SH-SY5Y (cell line): Measurements from ENCODE around the gene TIGD7.

Experiments used
- GATA2 ChIP-seq: IDR thresholded peaks from 2 replicates; pipeline ENCODE4 v1.6.1; 2011; ENCODE audit warnings: mild to moderate bottlenecking, low read depth, low read length
- GATA3 ChIP-seq: IDR thresholded peaks from 2 replicates; pipeline ENCODE4 v1.6.1; 2011; ENCODE audit warnings: low read depth, mild to moderate bottlenecking, low read length, moderate library complexity

The TIGD7 gene

DNA sequence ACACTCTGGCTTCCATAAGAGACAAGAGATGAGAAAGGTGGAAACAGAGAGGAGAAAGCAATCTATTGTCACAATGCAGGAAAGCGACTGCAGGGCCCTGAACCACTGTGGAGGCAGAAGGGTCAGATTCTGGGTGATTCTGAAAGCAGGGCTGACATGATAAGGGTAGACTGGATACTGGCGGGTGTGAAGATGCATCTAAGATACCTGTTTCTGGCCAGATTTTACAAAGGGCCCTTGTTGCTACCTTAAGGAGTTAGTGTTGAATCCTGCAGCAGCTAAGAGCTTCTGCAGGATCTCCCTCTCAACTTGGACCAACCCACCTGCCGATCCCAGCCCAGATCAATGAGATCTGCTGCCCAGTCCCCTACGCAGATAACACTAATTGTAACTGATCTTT, 42.7 kb downstream of the TIGD7 start:
- TF ChIP-seq GATA3: no peak
- no peak for TF ChIP-seq GATA2

DNA sequence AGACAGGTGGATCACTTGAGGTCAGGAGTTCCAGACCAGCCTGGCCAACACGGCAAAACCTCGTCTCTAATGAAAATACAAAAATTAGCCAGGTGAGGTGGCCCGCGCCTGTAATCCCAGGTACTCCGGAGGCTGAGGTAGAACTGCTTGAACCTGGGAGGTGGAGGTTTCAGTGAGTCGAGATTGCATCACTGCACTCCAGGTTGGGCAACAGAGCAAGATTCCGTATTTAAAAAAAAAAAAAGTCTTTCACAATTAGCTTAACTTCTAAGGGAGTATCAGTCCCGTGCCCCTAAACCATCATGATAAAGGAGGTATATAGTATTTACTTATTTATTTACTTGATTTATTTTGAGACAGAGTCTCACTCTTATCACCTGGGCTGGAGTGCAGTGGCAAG, 45.4 kb downstream of the TIGD7 start:
- TF ChIP-seq GATA3 (no peak), GATA2 (no peak)

DNA sequence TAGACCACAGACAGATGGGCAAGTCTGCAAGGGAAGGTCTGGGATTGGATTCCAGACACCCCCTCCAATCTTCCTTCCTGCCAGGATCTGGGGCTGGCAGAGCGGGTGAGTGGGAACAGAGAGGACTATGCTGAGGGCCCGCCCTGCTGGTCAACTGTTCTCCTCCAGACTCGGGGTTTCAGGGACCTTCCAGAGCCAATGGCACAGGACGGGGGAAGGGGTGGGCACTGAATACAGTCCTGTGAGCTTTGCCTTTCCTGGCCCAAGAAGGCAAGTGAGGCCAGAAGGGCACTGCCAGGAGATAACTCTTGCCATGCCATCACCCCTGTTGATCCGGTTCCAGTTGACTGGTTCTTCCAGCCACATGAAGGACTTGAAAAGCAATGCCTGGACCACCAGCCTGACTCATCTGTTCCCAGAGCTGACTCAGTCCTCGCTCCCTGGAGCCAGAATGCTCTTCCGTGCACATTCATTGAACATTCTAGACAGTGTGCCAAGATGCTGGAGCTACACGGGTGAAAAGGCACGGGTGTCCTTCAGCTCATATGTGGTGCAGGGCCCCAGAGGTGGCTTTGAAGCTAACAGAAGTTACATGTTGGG, 48.3 kb downstream of the TIGD7 start:
- no peak for TF ChIP-seq GATA2
- TF ChIP-seq GATA3: no peak

DNA sequence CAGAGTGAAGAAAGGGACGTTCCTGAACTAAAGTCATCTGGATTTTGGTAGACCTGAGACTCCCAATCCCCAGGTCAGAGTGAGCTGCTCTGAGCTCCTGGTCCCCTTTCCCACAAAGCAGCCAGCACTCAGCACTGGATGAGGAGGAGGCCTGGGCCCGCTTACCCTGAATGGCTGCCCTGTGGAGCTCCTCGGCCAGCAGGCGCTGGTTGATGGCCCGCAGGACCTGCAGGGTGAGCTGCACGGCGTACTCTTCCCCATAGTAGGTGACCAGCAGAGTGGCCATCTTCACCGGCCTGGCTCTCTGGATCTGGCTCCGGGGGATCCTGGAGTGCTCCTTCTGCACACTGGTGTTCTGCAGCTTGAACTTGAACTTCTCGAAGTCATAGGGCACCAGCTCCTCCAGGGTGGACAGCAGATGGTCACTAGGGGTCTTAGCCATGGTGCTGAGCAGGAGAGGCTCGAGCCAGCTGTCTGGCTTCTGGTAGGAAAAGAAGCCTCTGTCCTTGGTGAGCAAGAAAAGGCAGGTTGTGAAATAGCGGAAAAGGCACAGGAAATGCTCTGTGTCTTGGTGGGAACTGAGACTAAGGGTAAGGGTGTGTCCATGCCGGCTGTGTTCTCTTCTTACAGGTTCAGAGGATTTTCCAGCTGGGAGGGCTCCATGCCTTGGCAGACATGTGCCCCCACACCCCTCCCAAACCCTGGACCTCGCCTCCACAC, 48.9 kb downstream of the TIGD7 start, which contains the start of gene MEFV:
Gene MEFV, minus strand, starts transcription at position 488 of the 720 bp plus-strand sequence. Its CDS starts 46 bp downstream, at position 442.
- TF ChIP-seq GATA3 (no peak), GATA2 (no peak)

DNA sequence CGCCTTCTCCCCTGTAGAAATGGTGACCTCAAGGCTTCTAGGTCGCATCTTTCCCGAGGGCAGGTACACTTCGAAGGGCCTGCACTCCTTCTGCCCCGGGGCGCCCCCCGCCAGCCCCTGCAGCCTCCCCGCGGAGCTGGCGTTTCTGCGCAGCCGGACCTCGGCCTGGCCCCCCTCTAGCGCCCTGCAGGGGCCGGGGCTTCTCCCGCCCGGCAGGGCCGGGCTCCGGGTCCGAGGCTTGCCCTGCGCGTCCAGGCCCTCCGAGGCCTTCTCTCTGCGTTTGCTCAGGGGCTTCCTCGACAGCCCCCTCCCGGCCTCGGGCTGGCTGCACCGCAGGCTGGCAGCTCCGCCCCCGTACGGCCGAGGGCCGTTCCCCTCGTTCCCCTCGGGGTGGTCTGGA, 50.9 kb downstream of the TIGD7 start:
- TF ChIP-seq GATA3: no peak
- no peak for TF ChIP-seq GATA2

DNA sequence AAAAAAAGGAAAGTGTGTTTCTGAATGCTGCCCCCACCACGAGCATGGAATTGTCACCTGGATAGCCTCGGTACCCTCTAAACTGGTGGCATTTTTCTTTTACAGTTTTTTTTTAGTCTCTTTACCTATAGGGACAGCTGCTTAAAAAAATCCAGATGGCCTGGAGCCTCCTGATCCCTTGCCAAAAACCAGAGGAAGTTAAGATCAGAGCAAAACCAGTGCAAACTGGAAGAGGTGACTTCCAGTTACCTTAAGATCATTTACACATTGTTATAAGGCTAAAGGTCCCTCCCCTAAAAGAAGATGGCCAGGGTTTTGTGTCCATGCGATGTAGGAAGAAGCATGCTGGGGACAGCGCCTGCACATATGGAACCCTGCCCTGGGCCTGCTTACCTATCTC, 52.3 kb downstream of the TIGD7 start:
- TF ChIP-seq GATA3: no peak
- TF ChIP-seq GATA2: no peak

DNA sequence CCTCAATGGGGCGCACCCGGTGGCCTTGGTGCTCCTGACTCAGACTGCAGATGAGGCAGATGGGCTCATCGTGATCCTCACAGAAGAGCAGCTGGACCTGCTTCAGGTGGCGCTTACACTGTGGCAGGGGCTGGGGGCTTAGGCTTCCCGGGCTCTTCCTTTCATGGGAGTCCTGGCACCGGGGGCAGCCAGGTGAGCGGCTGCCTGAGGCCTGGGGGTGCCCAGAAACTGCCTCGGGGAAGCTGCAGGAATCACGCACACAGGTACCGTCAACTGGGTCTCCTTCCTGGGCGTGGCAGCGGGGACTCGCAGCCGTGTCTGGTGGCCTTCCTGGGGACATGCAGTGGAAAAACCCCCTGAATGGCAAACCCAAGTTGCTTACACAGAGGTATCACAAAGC, 55.8 kb downstream of the TIGD7 start:
- TF ChIP-seq GATA2: no peak
- no peak for TF ChIP-seq GATA3

DNA sequence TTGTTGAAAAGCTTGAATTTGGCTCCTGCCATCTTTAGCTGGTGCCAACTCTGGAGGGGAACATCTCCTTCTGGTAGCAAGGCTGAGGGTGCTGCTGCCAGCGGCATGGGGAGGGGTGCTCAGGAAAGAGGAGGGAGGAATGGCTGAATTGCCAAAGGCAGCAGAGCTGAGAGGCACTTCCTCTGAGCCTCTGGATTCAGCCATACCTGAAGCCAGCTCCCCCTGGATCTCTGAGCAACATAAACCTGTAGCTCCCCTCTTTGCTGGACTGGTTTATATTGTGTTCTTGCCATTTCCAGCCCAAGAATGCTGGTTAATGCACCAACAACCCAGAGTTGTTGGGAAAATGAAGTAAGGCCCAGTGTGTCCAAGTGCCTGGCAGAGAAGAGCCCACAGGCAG, 56.2 kb downstream of the TIGD7 start:
- TF ChIP-seq GATA3: no peak
- TF ChIP-seq GATA2: no peak
